AG04449 (cell line): ENCODE results near the gene TRIM42.

Source experiments
- CTCF ChIA-PET: fragments of 350-600 bp; formaldehyde crosslinking; extraction: SDS; loops from one replicate; lab custom pipeline; 2021; ENCODE audit warnings: antibody characterized with exemption; lab: Yijun Ruan, JAX
- POLR2A ChIA-PET: fragments of 400-600, 350-600 bp; formaldehyde crosslinking; extraction: SDS; loops from one replicate; lab custom pipeline; 2020; ENCODE audit warnings: antibody characterized with exemption, inconsistent platforms; lab: Yijun Ruan, JAX
- DNase-seq: peaks from one replicate; pipeline ENCODE4 v3.0.0-alpha.2; 2010; ENCODE audit warnings: low read depth, low spot score
- H3K4me3 ChIP-seq: 2 replicates; pipeline ENCODE4 v1.5.1; 2011; ENCODE audit warnings: low read depth, mild to moderate bottlenecking, control low read depth, low read length
- TF ChIP-seq, protein P1 (sequence below): IDR thresholded peaks from one replicate; pipeline ENCODE4 v1.5.1; 2011; ENCODE audit warnings: mild to moderate bottlenecking, moderate library complexity, low read length, control low read depth, inconsistent platforms; ENCODE audit not compliant: insufficient read depth; ENCODE audit errors: missing control alignments

Gene TRIM42

DNA sequence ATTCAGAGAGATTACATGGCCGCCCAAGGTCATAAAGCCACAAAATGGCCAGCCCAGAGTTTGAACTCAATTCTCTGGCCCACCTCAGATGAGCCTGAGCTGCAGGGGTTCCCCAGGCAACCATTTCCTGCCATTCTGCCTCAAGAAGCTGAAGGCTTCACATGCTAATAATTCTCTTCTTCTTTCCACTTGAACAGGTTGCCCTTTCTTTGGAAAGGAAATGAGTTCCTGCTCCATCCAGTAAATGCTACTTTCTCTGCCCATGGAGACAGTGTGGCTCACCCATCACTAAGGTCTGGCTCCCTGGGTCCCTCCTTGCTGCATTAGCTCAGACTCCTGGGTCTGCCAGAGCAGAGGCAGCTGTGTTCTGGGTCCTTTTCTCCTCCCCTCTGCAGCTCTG lies 48.2 kb downstream of the TRIM42 start:
- TF ChIP-seq, protein P1, sequence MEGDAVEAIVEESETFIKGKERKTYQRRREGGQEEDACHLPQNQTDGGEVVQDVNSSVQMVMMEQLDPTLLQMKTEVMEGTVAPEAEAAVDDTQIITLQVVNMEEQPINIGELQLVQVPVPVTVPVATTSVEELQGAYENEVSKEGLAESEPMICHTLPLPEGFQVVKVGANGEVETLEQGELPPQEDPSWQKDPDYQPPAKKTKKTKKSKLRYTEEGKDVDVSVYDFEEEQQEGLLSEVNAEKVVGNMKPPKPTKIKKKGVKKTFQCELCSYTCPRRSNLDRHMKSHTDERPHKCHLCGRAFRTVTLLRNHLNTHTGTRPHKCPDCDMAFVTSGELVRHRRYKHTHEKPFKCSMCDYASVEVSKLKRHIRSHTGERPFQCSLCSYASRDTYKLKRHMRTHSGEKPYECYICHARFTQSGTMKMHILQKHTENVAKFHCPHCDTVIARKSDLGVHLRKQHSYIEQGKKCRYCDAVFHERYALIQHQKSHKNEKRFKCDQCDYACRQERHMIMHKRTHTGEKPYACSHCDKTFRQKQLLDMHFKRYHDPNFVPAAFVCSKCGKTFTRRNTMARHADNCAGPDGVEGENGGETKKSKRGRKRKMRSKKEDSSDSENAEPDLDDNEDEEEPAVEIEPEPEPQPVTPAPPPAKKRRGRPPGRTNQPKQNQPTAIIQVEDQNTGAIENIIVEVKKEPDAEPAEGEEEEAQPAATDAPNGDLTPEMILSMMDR = no peak
- ChIA-PET POLR2A (no interaction called here), CTCF (no interaction called here)
- H3K4me3 ChIP-seq = no peak overlapping the region
- no peak for DNase-seq

DNA sequence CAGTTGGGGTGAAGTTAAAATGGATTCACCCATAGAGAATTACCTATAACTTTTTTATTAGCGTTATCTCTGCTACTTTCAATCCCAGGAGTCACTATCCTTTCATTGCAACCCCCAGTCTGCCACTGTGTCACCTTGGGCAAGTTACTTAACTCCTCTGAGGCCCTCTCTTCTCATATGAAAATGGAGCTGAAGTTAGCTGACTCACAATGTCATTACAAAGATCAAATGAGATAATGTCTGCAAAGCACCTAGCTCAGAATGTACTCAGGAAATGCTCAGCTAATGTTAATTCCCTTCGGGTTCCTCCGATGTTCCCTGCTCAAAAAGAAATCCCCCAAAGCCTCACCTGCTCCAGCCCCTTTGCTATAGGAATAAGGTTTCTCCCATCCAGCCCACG lies 50.0 kb downstream of the TRIM42 start:
- POLR2A ChIA-PET = no interaction called here
- CTCF ChIA-PET = no interaction called here
- TF ChIP-seq, protein P1 = no peak
- no peak overlapping the region for H3K4me3 ChIP-seq
- no peak for DNase-seq

DNA sequence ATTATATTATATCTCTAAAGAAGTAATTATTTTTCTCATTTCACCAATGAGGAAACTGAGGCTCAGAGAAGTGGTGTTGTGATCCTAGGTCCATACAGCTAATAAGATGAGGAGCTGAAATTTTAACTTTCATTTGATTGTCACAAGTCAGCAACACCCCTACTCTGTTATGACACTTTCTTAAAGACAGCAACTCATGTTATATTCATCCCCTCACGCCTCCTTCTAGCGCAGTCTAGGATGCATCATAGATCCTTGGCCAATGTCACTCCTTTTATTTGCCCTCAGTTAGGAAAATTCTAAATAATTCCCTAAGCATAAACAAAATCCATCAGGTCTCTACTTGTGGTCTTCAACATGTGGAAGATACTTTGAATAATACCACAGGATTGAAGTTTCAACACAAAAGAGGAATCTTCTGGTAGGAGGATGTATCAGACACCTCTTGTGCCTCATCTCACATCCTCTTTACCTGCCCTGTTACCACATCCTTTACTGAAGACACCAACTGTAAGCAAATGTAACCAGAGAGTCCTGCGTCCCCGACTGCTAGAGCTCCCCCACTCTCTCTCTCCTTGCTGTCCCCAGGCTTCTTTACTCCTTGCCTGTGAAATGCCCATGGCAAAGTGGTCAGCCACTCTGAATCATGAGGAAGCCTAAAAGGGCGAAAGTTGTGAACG lies 53.7 kb downstream of the TRIM42 start:
- POLR2A ChIA-PET = no interaction called here
- TF ChIP-seq, protein P1 = no peak
- CTCF ChIA-PET = no interaction called here
- no peak overlapping the region for H3K4me3 ChIP-seq
- no peak for DNase-seq

DNA sequence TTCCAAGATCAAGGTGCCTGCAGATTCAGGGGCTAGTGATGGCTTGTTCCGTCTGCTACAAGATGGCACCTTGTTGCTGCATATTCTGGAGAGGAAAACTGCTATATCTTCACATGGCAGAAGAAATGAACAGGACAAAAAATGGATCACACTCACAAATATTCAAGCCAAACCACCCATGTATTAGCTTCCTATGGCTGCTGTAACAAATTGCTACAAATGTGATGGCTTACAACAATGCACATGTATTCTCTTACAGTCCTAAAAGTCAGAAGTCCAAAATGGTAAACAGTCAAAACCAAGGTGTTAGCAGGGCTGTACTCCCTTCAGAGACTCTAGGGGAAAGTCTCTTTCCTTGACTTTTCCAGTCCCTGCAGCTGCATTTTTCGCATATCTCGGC lies 55.8 kb downstream of the TRIM42 start:
- H3K4me3 ChIP-seq = no peak overlapping the region
- DNase-seq = no peak
- TF ChIP-seq, protein P1 = no peak
- CTCF ChIA-PET = no interaction called here
- POLR2A ChIA-PET = no interaction called here

DNA sequence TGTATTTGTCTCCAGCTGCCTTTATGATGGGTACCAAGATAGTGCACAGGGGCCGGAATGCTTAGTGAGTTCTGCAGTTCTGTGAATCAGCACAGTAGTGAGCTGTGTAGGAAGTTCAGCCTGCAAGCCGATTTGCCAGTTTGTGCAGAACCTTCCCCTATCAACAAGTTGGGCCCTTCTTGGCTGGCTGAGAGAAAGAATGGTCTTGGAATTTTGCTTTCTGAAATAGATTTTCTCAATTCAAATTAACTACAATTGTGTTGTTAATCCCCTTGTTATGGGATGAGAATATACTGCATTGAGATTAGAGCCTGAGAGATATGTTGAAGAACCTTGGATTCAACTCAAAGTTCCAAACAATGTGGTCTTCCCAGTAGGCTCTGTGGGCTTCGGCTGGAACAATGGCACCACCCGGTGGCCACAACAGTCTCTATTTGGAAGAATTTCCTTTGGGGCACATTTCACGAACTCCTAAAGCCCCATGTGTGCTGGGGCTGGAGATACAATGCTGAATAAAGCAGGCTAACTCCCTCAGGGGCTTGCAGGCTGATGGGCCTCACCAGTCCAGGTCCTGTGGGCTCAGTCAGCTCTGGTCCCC lies 59.1 kb downstream of the TRIM42 start:
- no peak for DNase-seq

DNA sequence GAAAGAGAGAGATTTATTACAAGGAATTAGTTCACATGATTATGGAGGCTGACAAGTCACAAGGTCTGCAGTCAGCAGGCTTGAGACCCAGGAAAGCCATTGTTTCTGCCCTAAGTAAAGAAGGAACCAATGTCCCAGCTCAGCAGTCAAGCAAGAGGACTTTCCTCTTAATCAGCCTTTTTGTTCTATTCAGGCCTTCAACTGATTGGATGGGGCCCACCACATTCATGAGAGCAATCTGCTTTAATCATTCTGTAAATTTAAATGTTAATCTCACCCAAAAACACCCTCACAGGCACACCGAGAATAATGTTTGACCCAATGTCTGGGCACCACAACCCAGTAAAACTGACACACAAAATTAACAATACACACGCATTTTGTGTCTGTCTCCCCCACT lies 64.3 kb downstream of the TRIM42 start:
- DNase-seq = no peak
- ChIA-PET CTCF (no interaction called here), POLR2A (no interaction called here)
- no peak overlapping the region for H3K4me3 ChIP-seq
- TF ChIP-seq, protein P1 = no peak

More for the DNA sequence above, 59.1 kb downstream of the TRIM42 start:
- TF ChIP-seq, protein P1 = no peak
- H3K4me3 ChIP-seq = no peak overlapping the region
- CTCF ChIA-PET = no interaction called here
- POLR2A ChIA-PET = no interaction called here
